ENCODE measurements around the gene NUDT16L1. TPM values are rescaled to one million over a fixed set of nuclear protein-coding genes. Genes with fewer than 3 reads are reported as not detected.

The NUDT16L1 gene
- total RNA-seq, result 21.1 and 34.8 TPM in 2 replicates

DNA sequence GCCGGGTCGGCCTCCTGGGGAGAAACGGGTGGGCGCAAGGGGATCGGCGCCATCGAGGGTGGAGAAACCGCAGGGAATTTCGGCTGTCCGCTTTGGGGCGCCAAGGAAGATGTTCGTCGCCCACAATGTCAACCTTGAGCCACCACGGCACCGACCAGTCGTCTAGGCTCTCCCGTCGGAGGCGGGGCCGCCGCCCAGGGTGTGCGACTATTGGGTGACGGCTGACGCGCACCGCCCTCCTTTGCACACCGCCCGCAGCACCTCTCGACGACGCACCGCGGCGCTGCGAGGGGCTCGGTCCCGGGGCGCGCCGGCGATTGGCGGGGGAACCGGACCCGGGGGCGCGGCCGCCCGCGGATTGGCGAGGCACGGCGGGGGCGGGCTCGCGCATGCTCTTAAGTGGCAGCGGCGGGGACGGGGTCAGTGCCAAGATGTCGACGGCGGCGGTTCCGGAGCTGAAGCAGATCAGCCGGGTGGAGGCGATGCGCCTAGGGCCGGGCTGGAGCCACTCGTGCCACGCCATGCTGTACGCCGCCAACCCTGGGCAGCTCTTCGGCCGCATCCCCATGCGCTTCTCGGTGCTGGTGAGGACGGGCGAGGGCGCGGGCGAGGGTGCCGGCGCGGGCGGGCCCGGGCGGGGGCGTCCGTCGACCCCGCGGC, at the start of gene NUDT16L1:
TSS of gene NUDT16L1 (plus strand) at position 267 of the 660 bp plus-strand sequence. CDS start at position 432, 165 bp downstream.
- DNase-seq (ENCODE audit: low read depth) (peak; percentile 83), FAIRE-seq (no peak)
- peaks cover 17% of the 10 kb centered on the region for H3K36me3 ChIP-seq (ENCODE audit: control insufficient read depth, insufficient read depth, low read length)
- H3K4me3 ChIP-seq (ENCODE audit: low read depth, low read length), result peak within 1 kb of the TSS; percentile 92
- TF ChIP-seq, protein P1, sequence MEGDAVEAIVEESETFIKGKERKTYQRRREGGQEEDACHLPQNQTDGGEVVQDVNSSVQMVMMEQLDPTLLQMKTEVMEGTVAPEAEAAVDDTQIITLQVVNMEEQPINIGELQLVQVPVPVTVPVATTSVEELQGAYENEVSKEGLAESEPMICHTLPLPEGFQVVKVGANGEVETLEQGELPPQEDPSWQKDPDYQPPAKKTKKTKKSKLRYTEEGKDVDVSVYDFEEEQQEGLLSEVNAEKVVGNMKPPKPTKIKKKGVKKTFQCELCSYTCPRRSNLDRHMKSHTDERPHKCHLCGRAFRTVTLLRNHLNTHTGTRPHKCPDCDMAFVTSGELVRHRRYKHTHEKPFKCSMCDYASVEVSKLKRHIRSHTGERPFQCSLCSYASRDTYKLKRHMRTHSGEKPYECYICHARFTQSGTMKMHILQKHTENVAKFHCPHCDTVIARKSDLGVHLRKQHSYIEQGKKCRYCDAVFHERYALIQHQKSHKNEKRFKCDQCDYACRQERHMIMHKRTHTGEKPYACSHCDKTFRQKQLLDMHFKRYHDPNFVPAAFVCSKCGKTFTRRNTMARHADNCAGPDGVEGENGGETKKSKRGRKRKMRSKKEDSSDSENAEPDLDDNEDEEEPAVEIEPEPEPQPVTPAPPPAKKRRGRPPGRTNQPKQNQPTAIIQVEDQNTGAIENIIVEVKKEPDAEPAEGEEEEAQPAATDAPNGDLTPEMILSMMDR (IDR thresholded peaks at IDR 0.05; ENCODE audit: insufficient read depth, low read length, severe bottlenecking), result no peak
- no peaks in the 10 kb centered on the region for H3K27me3 ChIP-seq (ENCODE audit: control insufficient read depth, insufficient read depth, low read length)

DNA sequence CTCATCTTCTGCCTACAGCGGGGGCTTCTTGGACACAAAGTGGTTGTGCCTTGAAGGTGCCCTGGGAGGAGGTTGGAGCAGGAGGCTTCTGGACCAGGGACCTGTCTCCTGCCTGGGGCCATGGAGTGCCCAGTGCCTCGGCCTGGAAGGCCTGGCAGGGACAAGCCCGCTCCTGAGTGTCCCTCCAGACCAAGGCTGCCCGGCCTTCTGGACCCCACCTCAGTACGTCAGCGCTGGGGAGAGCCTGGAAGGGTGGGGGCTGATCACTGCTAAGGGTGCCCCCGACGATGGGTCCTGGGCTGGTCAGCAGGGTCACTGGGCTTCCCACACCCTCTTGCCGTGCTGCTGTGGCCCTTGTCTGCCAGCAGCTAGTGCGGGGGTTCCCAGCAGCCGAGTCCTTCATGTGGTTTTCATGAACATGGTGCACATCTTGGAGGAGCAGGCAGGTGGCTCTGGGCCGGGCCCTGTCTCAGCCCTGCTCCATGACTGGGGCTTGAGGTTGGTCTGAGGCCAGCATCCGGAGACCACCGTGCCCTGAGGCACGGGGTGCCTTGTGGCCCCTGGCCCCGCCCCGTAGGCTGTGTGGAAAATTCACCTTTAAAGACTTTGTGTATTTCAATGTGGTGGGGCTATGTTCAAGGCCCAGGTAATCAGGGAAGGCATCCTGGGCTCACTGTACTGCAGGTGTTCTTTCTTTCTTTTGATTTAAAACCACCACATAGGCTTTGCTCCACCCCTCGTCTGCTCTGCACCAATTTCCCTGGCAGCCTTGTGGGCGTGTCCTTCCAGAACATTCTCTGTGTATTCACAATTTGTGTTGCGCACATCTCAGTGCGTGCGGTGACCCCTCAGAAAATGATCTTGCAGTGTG, 46.4 kb upstream of the NUDT16L1 start:
- no peak for DNase-seq (ENCODE audit: low read depth)
- no peak for FAIRE-seq
- Histone ChIP-seq H3K27me3 (ENCODE audit: control insufficient read depth, insufficient read depth, low read length) (no peaks in the 10 kb centered on the region), H3K4me3 (ENCODE audit: low read depth, low read length) (no peak overlapping the region), H3K36me3 (ENCODE audit: control insufficient read depth, insufficient read depth, low read length) (peaks cover 16% of the 10 kb centered on the region)
- TF ChIP-seq, protein P1 (IDR thresholded peaks at IDR 0.05; ENCODE audit: insufficient read depth, low read length, severe bottlenecking), result no peak

DNA sequence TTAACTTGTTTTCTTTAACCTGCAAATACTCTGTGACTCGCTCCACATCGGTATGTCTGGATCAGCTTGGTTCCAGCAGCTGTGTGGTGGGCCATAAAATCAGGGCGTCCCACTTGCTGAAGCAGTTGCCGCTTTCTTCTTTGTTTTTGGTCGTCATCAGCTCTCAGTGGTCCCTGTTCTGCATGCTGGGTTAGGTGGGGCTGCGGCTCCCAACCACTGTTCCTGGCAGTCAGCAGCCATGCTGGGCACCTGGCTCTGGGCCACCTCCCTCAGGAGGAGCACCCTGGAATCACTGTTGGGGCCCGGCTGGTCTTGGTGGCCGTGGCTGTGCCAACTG, 45.8 kb upstream of the NUDT16L1 start:
- TF ChIP-seq, protein P1 (IDR thresholded peaks at IDR 0.05; ENCODE audit: insufficient read depth, low read length, severe bottlenecking), result no peak
- Histone ChIP-seq H3K4me3 (ENCODE audit: low read depth, low read length) (no peak overlapping the region), H3K27me3 (ENCODE audit: control insufficient read depth, insufficient read depth, low read length) (no peaks in the 10 kb centered on the region), H3K36me3 (ENCODE audit: control insufficient read depth, insufficient read depth, low read length) (peaks cover 22% of the 10 kb centered on the region)
- no peak for FAIRE-seq
- no peak for DNase-seq (ENCODE audit: low read depth)

DNA sequence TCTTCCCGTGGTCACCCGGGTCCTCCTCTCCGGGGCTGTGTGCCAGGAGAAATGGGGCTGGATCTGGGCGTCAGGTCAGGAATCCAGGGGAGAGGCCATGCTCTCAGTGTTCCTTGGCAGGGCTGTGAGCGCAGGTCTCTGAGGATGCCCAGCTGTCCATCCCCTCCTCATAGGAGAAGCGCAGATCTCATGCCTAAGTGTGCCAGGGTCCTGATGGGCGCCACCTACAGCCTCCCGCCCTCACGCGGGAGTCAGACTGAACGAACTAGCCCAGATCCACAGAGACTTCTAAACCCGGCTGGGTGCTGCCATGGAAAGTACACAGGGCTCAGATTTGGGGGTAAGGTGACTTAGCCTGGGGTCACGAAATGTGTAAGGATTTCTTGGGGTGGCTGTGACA, 44.4 kb upstream of the NUDT16L1 start:
- H3K4me3 ChIP-seq (ENCODE audit: low read depth, low read length), result no peak overlapping the region
- no peaks in the 10 kb centered on the region for H3K27me3 ChIP-seq (ENCODE audit: control insufficient read depth, insufficient read depth, low read length)
- TF ChIP-seq, protein P1 (IDR thresholded peaks at IDR 0.05; ENCODE audit: insufficient read depth, low read length, severe bottlenecking), result no peak
- peaks cover 24% of the 10 kb centered on the region for H3K36me3 ChIP-seq (ENCODE audit: control insufficient read depth, insufficient read depth, low read length)
- DNase-seq (ENCODE audit: low read depth), result no peak
- FAIRE-seq, result no peak

DNA sequence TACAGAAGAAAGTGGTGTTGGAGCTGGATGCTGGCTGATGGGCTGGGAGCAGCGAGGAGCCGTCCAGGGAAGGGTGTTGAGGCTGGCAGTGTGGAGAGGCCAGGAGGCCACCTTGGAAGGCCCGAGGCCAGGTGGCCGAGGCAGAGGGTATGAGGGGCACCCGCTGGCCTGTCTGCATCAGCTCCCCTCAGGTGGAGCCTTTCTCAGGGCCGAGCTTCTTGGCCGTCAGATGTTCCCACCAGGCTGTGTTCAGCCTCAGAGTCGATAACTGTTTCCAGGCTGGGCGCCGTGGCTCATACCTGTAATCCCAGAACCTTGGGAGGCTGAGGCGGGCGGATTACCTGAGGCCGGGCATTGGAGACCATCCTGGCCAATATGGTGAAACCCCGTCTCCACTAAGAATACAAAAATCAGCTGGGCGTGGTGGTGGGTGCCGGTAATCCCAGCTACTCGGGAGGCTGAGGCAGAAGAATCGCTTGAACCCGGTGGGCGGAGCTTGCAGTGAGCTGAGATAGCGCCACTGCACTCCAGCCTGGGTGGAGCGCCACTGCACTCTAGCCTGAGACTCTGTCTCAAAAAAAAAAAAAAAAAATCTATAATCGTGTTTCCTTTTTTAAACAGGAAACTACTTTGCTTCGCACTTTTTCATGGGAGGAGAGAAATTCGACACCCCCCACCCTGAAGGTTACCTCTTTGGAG, 43.5 kb upstream of the NUDT16L1 start:
- H3K4me3 ChIP-seq (ENCODE audit: low read depth, low read length), result no peak overlapping the region
- no peaks in the 10 kb centered on the region for H3K27me3 ChIP-seq (ENCODE audit: control insufficient read depth, insufficient read depth, low read length)
- TF ChIP-seq, protein P1 (IDR thresholded peaks at IDR 0.05; ENCODE audit: insufficient read depth, low read length, severe bottlenecking), result no peak
- FAIRE-seq (no peak), DNase-seq (ENCODE audit: low read depth) (no peak)
- peaks cover 28% of the 10 kb centered on the region for H3K36me3 ChIP-seq (ENCODE audit: control insufficient read depth, insufficient read depth, low read length)
